Gastrocnemius medialis (tissue), 4 donors: ENCODE results near the gene MAP7.

Source experiments
- POLR2A ChIP-seq, 2 donors: fragments of 450-650 bp; IDR thresholded peaks; one replicate each; pipeline ENCODE4 v1.6.1; 2017; ENCODE audit warnings: antibody characterized with exemption in 2 of 2, mild to moderate bottlenecking in 2 of 2, moderate library complexity in 2 of 2
- TF ChIP-seq, protein P1 (sequence below), 5 experiments: fragments of 450-650 bp in 3 of 5; fragments of 200-600 bp in 2 of 5; sonication (generic) in 2 of 5; IDR thresholded peaks in 4 of 5; conservative IDR thresholded peaks in 1 of 5; 1 replicate in 4 of 5; 2 replicates in 1 of 5; pipeline ENCODE4 v1.5.1; 2016 to 2019; ENCODE audit warnings: antibody characterized with exemption in 5 of 5, mild to moderate bottlenecking in 3 of 5, moderate library complexity in 3 of 5

- TF ChIP-seq, protein P1, sequence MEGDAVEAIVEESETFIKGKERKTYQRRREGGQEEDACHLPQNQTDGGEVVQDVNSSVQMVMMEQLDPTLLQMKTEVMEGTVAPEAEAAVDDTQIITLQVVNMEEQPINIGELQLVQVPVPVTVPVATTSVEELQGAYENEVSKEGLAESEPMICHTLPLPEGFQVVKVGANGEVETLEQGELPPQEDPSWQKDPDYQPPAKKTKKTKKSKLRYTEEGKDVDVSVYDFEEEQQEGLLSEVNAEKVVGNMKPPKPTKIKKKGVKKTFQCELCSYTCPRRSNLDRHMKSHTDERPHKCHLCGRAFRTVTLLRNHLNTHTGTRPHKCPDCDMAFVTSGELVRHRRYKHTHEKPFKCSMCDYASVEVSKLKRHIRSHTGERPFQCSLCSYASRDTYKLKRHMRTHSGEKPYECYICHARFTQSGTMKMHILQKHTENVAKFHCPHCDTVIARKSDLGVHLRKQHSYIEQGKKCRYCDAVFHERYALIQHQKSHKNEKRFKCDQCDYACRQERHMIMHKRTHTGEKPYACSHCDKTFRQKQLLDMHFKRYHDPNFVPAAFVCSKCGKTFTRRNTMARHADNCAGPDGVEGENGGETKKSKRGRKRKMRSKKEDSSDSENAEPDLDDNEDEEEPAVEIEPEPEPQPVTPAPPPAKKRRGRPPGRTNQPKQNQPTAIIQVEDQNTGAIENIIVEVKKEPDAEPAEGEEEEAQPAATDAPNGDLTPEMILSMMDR (IDR thresholded peaks at IDR 0.05 in 4 of 5, conservative IDR thresholded peaks at IDR 0.05 in 1 of 5): no peak
- no peak for TF ChIP-seq POLR2A (IDR thresholded peaks at IDR 0.05)
These were observed 38.8 kb downstream of the MAP7 start for GRCh38 chr6:136511397-136511796.
